GM21529 (cell line): Measurements from ENCODE around the gene TRAFD1.

ENCODE experiments used
- ATAC-seq: cut with Tn5 transposase; IDR thresholded peaks from one replicate; pipeline ENCODE4 v1.9.1; 2021; ENCODE audit not compliant: unreplicated experiment

The TRAFD1 gene

DNA sequence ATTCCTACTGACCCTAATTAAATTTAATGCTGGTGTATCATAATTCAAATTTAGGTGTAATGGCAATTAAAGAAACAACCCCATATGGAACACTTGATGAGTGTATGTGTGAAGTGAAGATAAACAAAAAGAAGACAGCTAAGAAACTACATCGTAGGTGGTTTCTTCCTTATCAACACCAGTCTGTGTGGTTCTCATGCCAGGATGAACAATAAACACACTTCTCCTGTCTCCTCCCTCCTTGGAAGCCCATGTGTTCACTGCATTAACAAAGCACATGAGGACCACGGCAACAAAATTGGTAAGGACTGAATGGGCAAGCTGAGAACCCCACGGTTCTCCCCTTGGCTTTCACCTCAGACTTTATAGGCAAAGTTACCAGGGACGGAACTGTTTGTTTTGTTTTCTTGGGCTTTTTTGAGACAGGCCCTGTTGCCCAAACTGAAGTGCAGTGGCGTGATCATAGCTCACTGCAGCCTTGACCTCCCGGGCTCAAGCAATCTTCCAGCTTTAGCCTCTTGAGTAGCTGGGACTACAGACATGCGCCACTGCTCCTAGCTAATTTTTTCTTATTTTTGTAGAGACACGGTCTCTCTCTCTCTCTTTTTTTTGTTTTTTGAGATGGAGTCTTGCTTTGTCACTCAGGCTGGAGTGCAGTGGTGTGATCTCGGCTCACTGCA lies 71.0 kb downstream of the TRAFD1 start:
- ATAC-seq: no peak

DNA sequence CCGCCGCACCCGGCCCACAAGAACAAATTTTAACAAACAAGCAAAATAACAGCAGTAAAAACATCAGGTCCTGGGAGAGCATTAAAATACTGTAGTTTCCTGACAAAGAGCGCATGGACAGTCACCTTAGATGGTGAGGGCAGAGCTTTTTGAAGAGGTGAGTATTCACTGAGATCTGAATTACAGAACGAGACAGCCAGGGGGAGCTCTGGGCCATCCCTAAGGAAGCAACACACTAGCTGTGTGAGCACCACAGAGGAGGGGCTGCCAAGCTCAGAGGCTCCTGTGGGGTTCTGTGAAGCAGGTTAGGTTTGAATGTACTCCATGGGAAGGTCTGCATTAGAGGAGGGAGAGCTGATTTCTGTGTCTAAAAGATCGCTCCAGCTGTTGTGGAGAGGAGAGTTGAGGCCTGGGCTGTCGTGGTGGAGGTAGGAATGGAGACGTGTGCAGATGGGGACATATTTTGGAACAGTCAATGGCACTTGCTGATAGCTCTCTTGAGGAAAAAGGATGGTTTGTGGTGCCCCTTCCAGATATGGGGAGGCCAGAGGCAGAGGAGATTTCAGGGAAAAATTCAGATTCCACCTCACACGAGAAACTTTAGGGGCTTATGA lies 72.9 kb downstream of the TRAFD1 start:
- ATAC-seq: no peak

DNA sequence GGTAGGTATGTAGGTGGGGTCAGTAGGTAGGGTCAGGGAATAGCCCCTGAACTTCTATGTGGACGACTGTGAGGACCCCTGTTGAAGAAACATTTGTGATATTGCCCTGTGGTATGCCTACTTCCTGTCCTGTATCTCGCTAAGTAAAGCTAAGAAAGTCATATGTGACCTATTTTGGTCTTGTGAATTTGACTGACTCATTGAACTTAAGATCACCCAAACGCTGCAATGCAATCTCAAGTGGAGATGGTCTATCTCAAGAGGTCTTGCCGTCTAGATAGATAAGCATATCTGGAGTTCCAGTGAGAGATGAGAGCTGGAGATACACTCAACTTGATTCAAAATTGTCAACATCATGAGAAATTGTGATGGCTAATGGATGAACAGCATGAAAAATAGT lies 73.8 kb downstream of the TRAFD1 start:
- ATAC-seq: no peak
